Lung (tissue), 5 donors: ENCODE results near the gene ATP5PD. TPM values are rescaled to one million over a fixed set of nuclear protein-coding genes. Genes with fewer than 3 reads are reported as not detected.

ENCODE experiments used
- polyA plus RNA-seq, 2 donors: library from polyadenylated mRNA; stranded (reverse); fragments of 200-250 nt; gene quantifications; one replicate each; pipeline ENCODE4 v1.2.1, GENCODE V29; 2013
- small RNA-seq: library from RNA; depleted of rRNA; stranded (forward); fragments of <200 nt; gene quantifications from one replicate; pipeline ENCODE3, GENCODE V24; 2014; ENCODE audit warnings: low replicate concordance
- total RNA-seq, 2 donors: library from RNA; depleted of rRNA in 1 of 2; stranded (reverse); fragments of >200 nt in 1 of 2; gene quantifications; one replicate each; pipeline ENCODE4 v1.2.1, GENCODE V29; 2014 to 2021
- donor health status: Bipolar disorder and iron deficiency.
- donor health status: healthy.
- donor health status: DM: yes; HTN: yes; CAD: no.

The ATP5PD gene
- total and polyA plus RNA-seq, 4 donors: 110 to 736 (median 257) TPM

Small RNA genes within 50 kb of the gene (small RNA-seq; reads per million reads assigned to genes)
- not detected for gene AC111186.1
- not detected for gene RF00019
- not detected for gene RN7SL573P
- not detected for gene RNU6-362P

Other genes with a start within 250 kb of the ATP5PD start
- under 1 TPM in 1 of 2 donors, not detected in 1; 0.03 TPM for gene GRIN2C, start 187.1 kb downstream of the ATP5PD start, total RNA-seq
- gene GRIN2C, start 187.1 kb downstream of the ATP5PD start, polyA plus RNA-seq: under 1 TPM; 0.01 to 0.02 TPM
- gene FDXR, start 174.0 kb downstream of the ATP5PD start, total RNA-seq: 10 to 100 TPM in 1 of 2 donors, 1 to 10 TPM in 1; 7.8 to 17.5 TPM
- gene FDXR, start 174.0 kb downstream of the ATP5PD start, polyA plus RNA-seq: 10 to 100 TPM; 10.2 to 11.1 TPM
- gene FADS6, start 153.3 kb downstream of the ATP5PD start, total RNA-seq: not detected
- not detected for gene FADS6, start 153.3 kb downstream of the ATP5PD start, polyA plus RNA-seq
- gene USH1G, start 123.7 kb downstream of the ATP5PD start, total RNA-seq: not detected
- under 1 TPM in 1 of 2 donors, not detected in 1; 0.01 TPM for gene USH1G, start 123.7 kb downstream of the ATP5PD start, polyA plus RNA-seq
- gene OTOP2, start 122.7 kb downstream of the ATP5PD start, total RNA-seq: not detected
- gene OTOP2, start 122.7 kb downstream of the ATP5PD start, polyA plus RNA-seq: not detected
- gene OTOP3, start 111.1 kb downstream of the ATP5PD start, total RNA-seq: not detected
- not detected for gene OTOP3, start 111.1 kb downstream of the ATP5PD start, polyA plus RNA-seq
- 10 to 100 TPM; 34.8 to 42.1 TPM for gene HID1, start 74.2 kb downstream of the ATP5PD start, total RNA-seq
- 10 to 100 TPM; 15.2 to 23.7 TPM for gene HID1, start 74.2 kb downstream of the ATP5PD start, polyA plus RNA-seq
- 10 to 100 TPM; 11.5 to 19.0 TPM for gene CDR2L, start 59.3 kb downstream of the ATP5PD start, total RNA-seq
- gene CDR2L, start 59.3 kb downstream of the ATP5PD start, polyA plus RNA-seq: 10 to 100 TPM in 1 of 2 donors, 1 to 10 TPM in 1; 8.5 to 10.9 TPM
- gene MRPL58, start 34.3 kb downstream of the ATP5PD start, total RNA-seq: 10 to 100 TPM; 14.7 to 33.1 TPM
- gene MRPL58, start 34.3 kb downstream of the ATP5PD start, polyA plus RNA-seq: 10 to 100 TPM; 38.3 to 55.5 TPM
- gene KCTD2, start 256 bp upstream of the ATP5PD start, total RNA-seq: 10 to 100 TPM; 21.0 to 22.3 TPM
- gene KCTD2, start 256 bp upstream of the ATP5PD start, polyA plus RNA-seq: 10 to 100 TPM; 15.1 to 17.8 TPM
- 10 to 100 TPM; 36.7 to 74.0 TPM for gene SLC16A5, start 41.0 kb upstream of the ATP5PD start, total RNA-seq
- gene SLC16A5, start 41.0 kb upstream of the ATP5PD start, polyA plus RNA-seq: 10 to 100 TPM; 27.9 to 48.0 TPM
- gene ARMC7, start 63.0 kb upstream of the ATP5PD start, total RNA-seq: 10 to 100 TPM in 1 of 2 donors, 1 to 10 TPM in 1; 8.1 to 19.2 TPM
- 10 to 100 TPM; 10.2 to 13.5 TPM for gene ARMC7, start 63.0 kb upstream of the ATP5PD start, polyA plus RNA-seq
- 10 to 100 TPM; 64.4 to 75.3 TPM for gene NT5C, start 84.8 kb upstream of the ATP5PD start, total RNA-seq
- 10 to 100 TPM; 81.2 to 96.3 TPM for gene NT5C, start 84.8 kb upstream of the ATP5PD start, polyA plus RNA-seq
- gene JPT1, start 107.5 kb upstream of the ATP5PD start, total RNA-seq: 10 to 100 TPM; 35.1 to 60.7 TPM
- gene JPT1, start 107.5 kb upstream of the ATP5PD start, polyA plus RNA-seq: 100 to 1,000 TPM; 134 to 140 TPM
- gene SUMO2, start 136.0 kb upstream of the ATP5PD start, total RNA-seq: 100 to 1,000 TPM in 1 of 2 donors, 10 to 100 TPM in 1; 89.9 to 242 TPM
- 10 to 100 TPM; 53.6 to 88.9 TPM for gene SUMO2, start 136.0 kb upstream of the ATP5PD start, polyA plus RNA-seq
- 10 to 100 TPM; 46.4 to 69.5 TPM for gene NUP85, start 158.7 kb upstream of the ATP5PD start, total RNA-seq
- 10 to 100 TPM; 40.4 to 45.8 TPM for gene NUP85, start 158.7 kb upstream of the ATP5PD start, polyA plus RNA-seq
- 10 to 100 TPM; 22.8 to 42.4 TPM for gene GGA3, start 214.6 kb upstream of the ATP5PD start, total RNA-seq
- gene GGA3, start 214.6 kb upstream of the ATP5PD start, polyA plus RNA-seq: 10 to 100 TPM; 26.4 to 35.9 TPM
- gene MRPS7, start 214.9 kb upstream of the ATP5PD start, total RNA-seq: 10 to 100 TPM; 40.0 to 54.6 TPM
- 10 to 100 TPM; 46.9 to 61.7 TPM for gene MRPS7, start 214.9 kb upstream of the ATP5PD start, polyA plus RNA-seq
- 10 to 100 TPM in 1 of 2 donors, 1 to 10 TPM in 1; 9.7 to 32.8 TPM for gene MIF4GD, start 224.3 kb upstream of the ATP5PD start, total RNA-seq
- gene MIF4GD, start 224.3 kb upstream of the ATP5PD start, polyA plus RNA-seq: 10 to 100 TPM; 13.2 to 34.8 TPM
- 10 to 100 TPM in 1 of 2 donors, 1 to 10 TPM in 1; 9.8 to 27.4 TPM for gene SLC25A19, start 242.5 kb upstream of the ATP5PD start, total RNA-seq
- 10 to 100 TPM; 22.2 to 25.7 TPM for gene SLC25A19, start 242.5 kb upstream of the ATP5PD start, polyA plus RNA-seq